SK-N-SH (cell line): ENCODE measurements around the gene GLT8D1. TPM values are rescaled to one million over a fixed set of nuclear protein-coding genes. Genes with fewer than 3 reads are reported as not detected.

Source experiments
- CTCF ChIA-PET: fragments of 300-600, 350-600 bp; formaldehyde crosslinking; extraction: SDS; loops from one replicate; lab custom pipeline; 2021; lab: Yijun Ruan, JAX
- POLR2A ChIA-PET: fragments of 350-600 bp; sonication (Branson Sonifier 250); formaldehyde crosslinking; extraction: SDS; loops from one replicate; lab custom pipeline; 2020; ENCODE audit warnings: antibody characterized with exemption, inconsistent platforms; lab: Yijun Ruan, JAX
- DNase-seq: peaks from one replicate; pipeline ENCODE4 v3.0.0; 2012
- H2AFZ ChIP-seq: fragments of 200-600 bp; sonication (generic); 2 replicates; pipeline ENCODE4 v1.8.1; 2016; ENCODE audit warnings: antibody characterized with exemption, mild to moderate bottlenecking, low read depth
- H3F3A ChIP-seq: fragments of 200-600 bp; sonication (generic); replicated peaks from 2 replicates; pipeline ENCODE3; 2016; ENCODE audit warnings: antibody characterized with exemption, mild to moderate bottlenecking; ENCODE audit not compliant: insufficient read depth
- H3K27ac ChIP-seq, 2 experiments: fragments of 200-500 bp in 1 of 2; fragments of 200-600 bp in 1 of 2; sonication (Bioruptor generic) in 1 of 2; sonication (generic), shearing (Covaris generic) in 1 of 2; 2 replicates each; pipeline versions ENCODE4 v1.5.1 to v1.6.1; 2014 to 2016; ENCODE audit warnings: low read depth in 2 of 2, inconsistent platforms in 1 of 2, low read length in 1 of 2, mild to moderate bottlenecking in 1 of 2, mixed read lengths in 1 of 2
- H3K27me3 ChIP-seq: fragments of 200-600 bp; sonication (generic), shearing (Covaris generic); 2 replicates; pipeline ENCODE4 v1.6.1; 2016; ENCODE audit warnings: mixed run types; ENCODE audit not compliant: insufficient read depth
- H3K36me3 ChIP-seq, 2 experiments: fragments of 200-500 bp in 1 of 2; fragments of 200-600 bp in 1 of 2; sonication (Bioruptor generic) in 1 of 2; sonication (generic) in 1 of 2; replicated peaks in 1 of 2; 2 replicates each; pipeline versions ENCODE3 to v1.5.1; 2014 to 2016; ENCODE audit warnings: low read length in 1 of 2, mild to moderate bottlenecking in 1 of 2; ENCODE audit not compliant: insufficient read depth in 2 of 2, control insufficient read depth in 1 of 2
- H3K4me1 ChIP-seq, 2 experiments: fragments of 200-500 bp in 1 of 2; fragments of 200-600 bp in 1 of 2; sonication (Bioruptor generic) in 1 of 2; sonication (generic), shearing (Covaris generic) in 1 of 2; 2 replicates each; pipeline versions ENCODE4 v1.5.1 to v1.6.1; 2014 to 2016; ENCODE audit warnings: low read depth in 1 of 2, low read length in 1 of 2, mixed run types in 1 of 2; ENCODE audit not compliant: insufficient read depth in 2 of 2, control insufficient read depth in 1 of 2
- H3K4me2 ChIP-seq: fragments of 200-600 bp; sonication (generic), shearing (Covaris generic); 2 replicates; pipeline ENCODE4 v1.6.1; 2017; ENCODE audit warnings: mixed run types
- H3K4me3 ChIP-seq, 2 experiments: fragments of 200-500 bp in 1 of 2; fragments of 200-600 bp in 1 of 2; sonication (Bioruptor generic) in 1 of 2; sonication (generic), shearing (Covaris generic) in 1 of 2; 2 replicates each; pipeline versions ENCODE4 v1.5.1 to v1.8.1; 2014 to 2016; ENCODE audit warnings: low read depth in 2 of 2, inconsistent platforms in 1 of 2, low read length in 1 of 2, mild to moderate bottlenecking in 1 of 2, mixed read lengths in 1 of 2, moderate library complexity in 1 of 2
- H3K79me2 ChIP-seq: fragments of 200-600 bp; sonication (generic); 2 replicates; pipeline ENCODE4 v1.8.1; 2017; ENCODE audit warnings: mild to moderate bottlenecking; ENCODE audit not compliant: insufficient read depth
- H3K9ac ChIP-seq: fragments of 200-600 bp; sonication (generic); 2 replicates; pipeline ENCODE4 v1.6.1; 2017; ENCODE audit warnings: mixed run types
- H3K9me2 ChIP-seq: fragments of 200-600 bp; sonication (generic); 2 replicates; pipeline ENCODE4 v1.6.1; 2017; ENCODE audit warnings: mixed run types
- H3K9me3 ChIP-seq: fragments of 200-600 bp; sonication (generic); 2 replicates; pipeline ENCODE4 v1.6.1; 2017; ENCODE audit warnings: mixed run types, mild to moderate bottlenecking, moderate library complexity
- H4K20me1 ChIP-seq: fragments of 200-600 bp; sonication (generic); 2 replicates; pipeline ENCODE4 v1.6.1; 2017; ENCODE audit warnings: mild to moderate bottlenecking, mixed run types; ENCODE audit not compliant: insufficient read depth
- CHD2 ChIP-seq: fragments of 150-350 bp; IDR thresholded peaks from 2 replicates; pipeline ENCODE4 v1.6.1; 2018; ENCODE audit warnings: low read length; ENCODE audit not compliant: partially characterized antibody
- EZH2phosphoT487 ChIP-seq: fragments of 200-600 bp; sonication (generic); IDR thresholded peaks from 2 replicates; pipeline ENCODE4 v1.6.1; 2017; ENCODE audit warnings: low read depth, mixed run types, mild to moderate bottlenecking, antibody characterized with exemption, moderate library complexity, borderline replicate concordance
- FOSL2 ChIP-seq: IDR thresholded peaks from 2 replicates; pipeline ENCODE4 v1.4.0; 2012; ENCODE audit warnings: low read depth, mild to moderate bottlenecking, moderate library complexity, borderline replicate concordance
- FOXM1 ChIP-seq: IDR thresholded peaks from 2 replicates; pipeline ENCODE4 v1.4.0; 2012; ENCODE audit warnings: low read depth, mild to moderate bottlenecking
- GABPA ChIP-seq: IDR thresholded peaks from 2 replicates; pipeline ENCODE4 v1.4.0; 2012; ENCODE audit warnings: low read depth, mild to moderate bottlenecking
- GATA2 ChIP-seq: sonication (generic); formaldehyde crosslinking; IDR thresholded peaks from 2 replicates; pipeline ENCODE4 v1.5.0; 2020; ENCODE audit warnings: mild to moderate bottlenecking, missing genetic modification reagents
- IRF3 ChIP-seq: fragments of 150-350 bp; IDR thresholded peaks from 2 replicates; pipeline ENCODE4 v1.6.1; 2016; ENCODE audit warnings: mild to moderate bottlenecking, low read depth, low read length
- JUND ChIP-seq: IDR thresholded peaks from 2 replicates; pipeline ENCODE4 v1.4.0; 2012
- MEF2A ChIP-seq: IDR thresholded peaks from 2 replicates; pipeline ENCODE4 v1.4.0; 2012; ENCODE audit warnings: low read depth, borderline replicate concordance
- MXI1 ChIP-seq: IDR thresholded peaks from 2 replicates; pipeline ENCODE4 v1.6.1; 2012; ENCODE audit warnings: mild to moderate bottlenecking, low read depth, low read length, improper control_type of control experiment
- NFIC ChIP-seq: IDR thresholded peaks from 2 replicates; pipeline ENCODE4 v1.4.0; 2012; ENCODE audit warnings: borderline replicate concordance
- NRF1 ChIP-seq: IDR thresholded peaks from 2 replicates; pipeline ENCODE4 v1.6.1; 2012; ENCODE audit warnings: low read depth, mild to moderate bottlenecking, low read length
- PBX3 ChIP-seq: IDR thresholded peaks from 2 replicates; pipeline ENCODE4; 2012
- REST ChIP-seq: IDR thresholded peaks from 2 replicates; pipeline ENCODE4 v1.6.1; 2012; ENCODE audit warnings: mild to moderate bottlenecking, low read depth, low read length, moderate library complexity
- TAF1 ChIP-seq: IDR thresholded peaks from 2 replicates; pipeline ENCODE4 v1.6.1; 2012; ENCODE audit warnings: low read depth, mild to moderate bottlenecking, low read length, moderate library complexity, borderline replicate concordance
- TCF12 ChIP-seq: IDR thresholded peaks from 2 replicates; pipeline ENCODE4 v1.4.0; 2012
- USF2 ChIP-seq: fragments of 150-350 bp; IDR thresholded peaks from 2 replicates; pipeline ENCODE4 v1.6.1; 2017; ENCODE audit warnings: antibody characterized with exemption, low read length, low read depth, borderline replicate concordance
- WGBS: methylation state at CpG from one replicate; pipeline ENCODE4 v1.1.6; 2017; ENCODE audit warnings: low lambda C conversion rate; 5-methylcytosine and 5-hydroxymethylcytosine counted together
- polyA plus RNA-seq, 3 experiments: library from polyadenylated mRNA; depleted of rRNA; stranded (reverse); fragments of >200 nt; gene quantifications; 2 replicates each; pipeline ENCODE4 v1.2.3, GENCODE V29; 2012

GLT8D1 gene
- polyA plus RNA-seq, 1 of the 3 experiments (the other 2 are of a cell fraction), result 102 TPM

- 100% methylated on average over 1 of the region's 1 CpG for WGBS
Observed at GRCh38 chr3:52721730-52722008, 16.1 kb upstream of the GLT8D1 start.

GRCh38 chr3:52721002-52721729, 15.6 kb upstream of the GLT8D1 start:
- Histone ChIP-seq H3K9ac (no peak overlapping the region), H3K4me2 (no peak overlapping the region), H3K27ac (no peak overlapping the region), H3K9me2 (no peaks in the 10 kb centered on the region), H2AFZ (no peak overlapping the region), H3K36me3 (peaks cover 0 to 28% of the 10 kb centered on the region in 2 experiments), H3K4me3 (no peak overlapping the region), H3K79me2 (no peaks in the 10 kb centered on the region), H4K20me1 (no peaks in the 10 kb centered on the region), H3K9me3 (peaks cover 4% of the 10 kb centered on the region; the same call in 1 of the 2 replicates), H3K4me1 (no peaks in the 10 kb centered on the region), H3K27me3 (no peaks in the 10 kb centered on the region), H3F3A (no peaks in the 10 kb centered on the region)
- ChIA-PET POLR2A (no interaction called here), CTCF (interaction anchor here (0.6 kb wide), 1 partner anchor 787 kb away, joined by 3 read pairs; no protein-coding TSS in a partner anchor)
- 91% methylated on average over 6 of the region's 6 CpGs for WGBS
- no peak for DNase-seq
- TF ChIP-seq GATA2 (CRISPR knock-in tag) (no peak), CHD2 (no peak), PBX3 (no peak), MXI1 (no peak), REST (no peak), NRF1 (no peak), TCF12 (no peak), EZH2phosphoT487 (no peak)

More at GRCh38 chr3:52721730-52722008, 16.1 kb upstream of the GLT8D1 start:
- Histone ChIP-seq H2AFZ (no peak overlapping the region), H3K27me3 (no peaks in the 10 kb centered on the region), H3K9me2 (no peaks in the 10 kb centered on the region), H3K79me2 (no peaks in the 10 kb centered on the region), H3K4me2 (no peak overlapping the region), H3K4me3 (no peak overlapping the region), H3K9me3 (peaks cover 4% of the 10 kb centered on the region; the same call in 1 of the 2 replicates), H3K4me1 (no peaks in the 10 kb centered on the region), H3F3A (no peaks in the 10 kb centered on the region), H3K36me3 (peaks cover 0 to 28% of the 10 kb centered on the region in 2 experiments), H4K20me1 (no peaks in the 10 kb centered on the region), H3K27ac (no peak overlapping the region), H3K9ac (no peak overlapping the region)
- POLR2A ChIA-PET, result no interaction called here
- TF ChIP-seq JUND (no peak), PBX3 (no peak), NRF1 (no peak), NFIC (no peak), MEF2A (no peak), IRF3 (no peak), TAF1 (no peak), FOSL2 (no peak), USF2 (no peak), FOXM1 (no peak), GABPA (no peak), MXI1 (no peak), CHD2 (no peak)
- CTCF ChIA-PET, result no interaction called here
- DNase-seq, result no peak
